Measurements from ENCODE around the gene CASK.

CASK gene

GRCh38 chrX:41480508-41481260, 442.7 kb downstream of the CASK start:
- Mint-ChIP-seq H3K4me1 (no peaks in the 10 kb centered on the region), H3K4me3 (no peak overlapping the region), H3K36me3 (no peaks in the 10 kb centered on the region), H3K9me3 (no peaks in the 10 kb centered on the region), H3K27me3 (no peaks in the 10 kb centered on the region), H3K27ac (no peak overlapping the region)
- ATAC-seq (ENCODE audit: low read depth) (no peak), DNase-seq (ENCODE audit: low spot score in 2 of 2) (no peak)

GRCh38 chrX:41478381-41478911, 444.9 kb downstream of the CASK start:
- H3K36me3 Mint-ChIP-seq = no peaks in the 10 kb centered on the region
- no peak overlapping the region for H3K27ac Mint-ChIP-seq
- DNase-seq (ENCODE audit: low spot score in 2 of 2) = no peak
- no peaks in the 10 kb centered on the region for H3K4me1 Mint-ChIP-seq
- H3K9me3 Mint-ChIP-seq = no peaks in the 10 kb centered on the region
- no peak for ATAC-seq (ENCODE audit: low read depth)
- H3K27me3 Mint-ChIP-seq = no peaks in the 10 kb centered on the region
- H3K4me3 Mint-ChIP-seq = no peak overlapping the region

- DNase-seq (ENCODE audit: low spot score in 2 of 2) (no peak), ATAC-seq (ENCODE audit: low read depth) (no peak)
- Mint-ChIP-seq H3K9me3 (no peaks in the 10 kb centered on the region), H3K4me1 (no peaks in the 10 kb centered on the region), H3K36me3 (no peaks in the 10 kb centered on the region), H3K27me3 (no peaks in the 10 kb centered on the region), H3K4me3 (no peak overlapping the region), H3K27ac (no peak overlapping the region)
Measured at GRCh38 chrX:41475591-41476241, 447.6 kb downstream of the CASK start.

- Mint-ChIP-seq H3K9me3 (no peaks in the 10 kb centered on the region), H3K4me1 (no peaks in the 10 kb centered on the region), H3K4me3 (no peak overlapping the region), H3K36me3 (no peaks in the 10 kb centered on the region), H3K27me3 (no peaks in the 10 kb centered on the region), H3K27ac (no peak overlapping the region)
- ATAC-seq (ENCODE audit: low read depth) (no peak), DNase-seq (ENCODE audit: low spot score in 2 of 2) (no peak)
Measured at GRCh38 chrX:41475191-41475590, 448.2 kb downstream of the CASK start.

GRCh38 chrX:41474726-41475100, 448.6 kb downstream of the CASK start:
- H3K4me1 Mint-ChIP-seq = no peaks in the 10 kb centered on the region
- no peak overlapping the region for H3K27ac Mint-ChIP-seq
- no peak overlapping the region for H3K4me3 Mint-ChIP-seq
- H3K27me3 Mint-ChIP-seq = no peaks in the 10 kb centered on the region
- H3K36me3 Mint-ChIP-seq = no peaks in the 10 kb centered on the region
- DNase-seq (ENCODE audit: low spot score in 2 of 2) (no peak), ATAC-seq (ENCODE audit: low read depth) (no peak)
- no peaks in the 10 kb centered on the region for H3K9me3 Mint-ChIP-seq

GRCh38 chrX:41473936-41474725, 449.2 kb downstream of the CASK start:
- H3K36me3 Mint-ChIP-seq = no peaks in the 10 kb centered on the region
- no peaks in the 10 kb centered on the region for H3K9me3 Mint-ChIP-seq
- no peak for DNase-seq (ENCODE audit: low spot score in 2 of 2)
- ATAC-seq (ENCODE audit: low read depth) = no peak
- H3K4me1 Mint-ChIP-seq = no peaks in the 10 kb centered on the region
- no peak overlapping the region for H3K4me3 Mint-ChIP-seq
- H3K27me3 Mint-ChIP-seq = no peaks in the 10 kb centered on the region
- no peak overlapping the region for H3K27ac Mint-ChIP-seq

- Mint-ChIP-seq H3K4me3 (no peak overlapping the region), H3K9me3 (no peaks in the 10 kb centered on the region), H3K4me1 (no peaks in the 10 kb centered on the region), H3K36me3 (no peaks in the 10 kb centered on the region), H3K27me3 (no peaks in the 10 kb centered on the region), H3K27ac (no peak overlapping the region)
- ATAC-seq (ENCODE audit: low read depth) (no peak), DNase-seq (ENCODE audit: low spot score in 2 of 2) (no peak)
Measured at GRCh38 chrX:41472231-41472815, 451.0 kb downstream of the CASK start.

- no peaks in the 10 kb centered on the region for H3K4me1 Mint-ChIP-seq
- H3K4me3 Mint-ChIP-seq = no peak overlapping the region
- no peak overlapping the region for H3K27ac Mint-ChIP-seq
- ATAC-seq (ENCODE audit: low read depth) (no peak), DNase-seq (ENCODE audit: low spot score in 2 of 2) (no peak)
- no peaks in the 10 kb centered on the region for H3K36me3 Mint-ChIP-seq
- no peaks in the 10 kb centered on the region for H3K9me3 Mint-ChIP-seq
- no peaks in the 10 kb centered on the region for H3K27me3 Mint-ChIP-seq
Measured at GRCh38 chrX:41471786-41472185, 451.6 kb downstream of the CASK start.

GRCh38 chrX:41470706-41471105, 452.6 kb downstream of the CASK start:
- Mint-ChIP-seq H3K4me1 (no peaks in the 10 kb centered on the region), H3K4me3 (no peak overlapping the region), H3K9me3 (no peaks in the 10 kb centered on the region), H3K27me3 (no peaks in the 10 kb centered on the region), H3K36me3 (no peaks in the 10 kb centered on the region), H3K27ac (no peak overlapping the region)
- DNase-seq (ENCODE audit: low spot score in 2 of 2) (no peak), ATAC-seq (ENCODE audit: low read depth) (no peak)

GRCh38 chrX:41468647-41469323, 454.6 kb downstream of the CASK start:
- ATAC-seq (ENCODE audit: low read depth) (no peak), DNase-seq (ENCODE audit: low spot score in 2 of 2) (no peak)
- Mint-ChIP-seq H3K9me3 (no peaks in the 10 kb centered on the region), H3K36me3 (no peaks in the 10 kb centered on the region), H3K27ac (no peak overlapping the region), H3K4me1 (no peaks in the 10 kb centered on the region), H3K27me3 (no peaks in the 10 kb centered on the region), H3K4me3 (no peak overlapping the region)
